WTC11 (cell line): ENCODE measurements around the gene RGS7. TPM values are rescaled to one million over a fixed set of nuclear protein-coding genes. Genes with fewer than 3 reads are reported as not detected.

Experiments
- ATAC-seq: fragments of 200-7000 bp; cut with Tn5 transposase; 2 replicates; pipeline ENCODE4 v1.10.0; 2021; ENCODE audit warnings: mild to moderate bottlenecking, moderate library complexity
- CTCF ChIA-PET: fragments of 300-600 bp; sonication (Branson Sonifier 250); formaldehyde crosslinking; loops from one replicate; lab custom pipeline; 2021; ENCODE audit warnings: antibody characterized with exemption; lab: Charles Lee
- POLR2A ChIA-PET: fragments of 350-600 bp; sonication (Branson Sonifier 250); formaldehyde crosslinking; loops from one replicate; lab custom pipeline; 2021; ENCODE audit warnings: antibody characterized with exemption; lab: Charles Lee
- DNase-seq: peaks from one replicate; pipeline ENCODE4 v3.0.0; 2021; ENCODE audit warnings: low spot score
- H3K27ac Mint-ChIP-seq: 2 replicates; pipeline ENCODE4 v1.8.0; 2021; ENCODE audit warnings: mixed read lengths
- H3K27me3 Mint-ChIP-seq: 2 replicates; pipeline ENCODE4 v1.8.0; 2021; ENCODE audit warnings: low read depth, mild to moderate bottlenecking, moderate library complexity, mixed read lengths
- H3K36me3 Mint-ChIP-seq: 2 replicates; pipeline ENCODE4 v1.8.0; 2021; ENCODE audit warnings: mixed read lengths
- H3K4me1 Mint-ChIP-seq: 2 replicates; pipeline ENCODE4 v1.8.0; 2022; ENCODE audit warnings: mixed read lengths
- H3K4me3 Mint-ChIP-seq: 2 replicates; pipeline ENCODE4 v1.8.0; 2021; ENCODE audit warnings: mild to moderate bottlenecking, moderate library complexity, mixed read lengths
- H3K9me3 Mint-ChIP-seq: 2 replicates; pipeline ENCODE4 v1.8.0; 2021; ENCODE audit warnings: mixed read lengths
- ATF2 ChIP-seq: sonication (generic); formaldehyde crosslinking; IDR thresholded peaks from 2 replicates; pipeline ENCODE4 v1.8.1; 2022; ENCODE audit warnings: low read depth, missing genetic modification reagents, borderline replicate concordance
- CBFB ChIP-seq: sonication (generic); formaldehyde crosslinking; IDR thresholded peaks from 2 replicates; pipeline ENCODE4 v1.8.1; 2022; ENCODE audit warnings: mild to moderate bottlenecking, low read depth, missing genetic modification reagents
- CREB1 ChIP-seq: sonication (generic); formaldehyde crosslinking; IDR thresholded peaks from 2 replicates; pipeline ENCODE4 v1.8.0; 2023; ENCODE audit warnings: mild to moderate bottlenecking, missing genetic modification reagents
- EMX1 ChIP-seq: fragments of 250-450 bp; sonication (Bioruptor Pico); IDR thresholded peaks from 2 replicates; pipeline ENCODE4 v1.8.0; 2021; ENCODE audit warnings: mild to moderate bottlenecking
- ESRRA ChIP-seq: sonication (generic); formaldehyde crosslinking; IDR thresholded peaks from 2 replicates; pipeline ENCODE4 v1.8.1; 2022; ENCODE audit warnings: mild to moderate bottlenecking, missing genetic modification reagents, borderline replicate concordance
- ETV6 ChIP-seq: sonication (generic); formaldehyde crosslinking; IDR thresholded peaks from 2 replicates; pipeline ENCODE4 v1.8.1; 2022; ENCODE audit warnings: mild to moderate bottlenecking, missing genetic modification reagents
- FOXP4 ChIP-seq: sonication (generic); formaldehyde crosslinking; IDR thresholded peaks from 2 replicates; pipeline ENCODE4 v1.8.0; 2022; ENCODE audit warnings: mild to moderate bottlenecking, missing genetic modification reagents
- GABPB1 ChIP-seq: sonication (generic); formaldehyde crosslinking; IDR thresholded peaks from 2 replicates; pipeline ENCODE4 v1.8.1; 2023; ENCODE audit warnings: mild to moderate bottlenecking, missing genetic modification reagents
- HMGA2 ChIP-seq: fragments of 250-450 bp; sonication (Bioruptor Pico); IDR thresholded peaks from 2 replicates; pipeline ENCODE4 v1.4.0; 2021; ENCODE audit warnings: mild to moderate bottlenecking, moderate library complexity
- MLX ChIP-seq: sonication (generic); formaldehyde crosslinking; IDR thresholded peaks from 2 replicates; pipeline ENCODE4 v1.8.1; 2023; ENCODE audit warnings: mild to moderate bottlenecking, missing genetic modification reagents, moderate library complexity
- NFATC4 ChIP-seq: fragments of 250-450 bp; sonication (Bioruptor Pico); IDR thresholded peaks from 2 replicates; pipeline ENCODE4 v1.9.0; 2021; ENCODE audit warnings: mild to moderate bottlenecking
- NR1H2 ChIP-seq: sonication (generic); formaldehyde crosslinking; IDR thresholded peaks from 2 replicates; pipeline ENCODE4 v1.9.0; 2021; ENCODE audit warnings: mild to moderate bottlenecking, moderate library complexity, missing genetic modification reagents
- PRDM15 ChIP-seq: sonication (generic); formaldehyde crosslinking; IDR thresholded peaks from 2 replicates; pipeline ENCODE4 v1.8.0; 2022; ENCODE audit warnings: missing genetic modification reagents
- RELA ChIP-seq: sonication (generic); formaldehyde crosslinking; IDR thresholded peaks from 2 replicates; pipeline ENCODE4 v1.8.1; 2022; ENCODE audit warnings: missing genetic modification reagents, mild to moderate bottlenecking, borderline replicate concordance
- STAT6 ChIP-seq: sonication (generic); formaldehyde crosslinking; conservative IDR thresholded peaks from 2 replicates; pipeline ENCODE4 v1.8.1; 2023; ENCODE audit warnings: mild to moderate bottlenecking, low read depth, missing genetic modification reagents, moderate library complexity
- ZMAT4 ChIP-seq: fragments of 250-450 bp; sonication (Bioruptor Pico); IDR thresholded peaks from 2 replicates; pipeline ENCODE4 v1.9.0; 2021; ENCODE audit warnings: mild to moderate bottlenecking
- ZNF219 ChIP-seq: sonication (generic); formaldehyde crosslinking; IDR thresholded peaks from 2 replicates; pipeline ENCODE4 v1.8.0; 2023; ENCODE audit warnings: missing genetic modification reagents, mild to moderate bottlenecking, borderline replicate concordance
- ZNF263 ChIP-seq: sonication (generic); formaldehyde crosslinking; IDR thresholded peaks from 2 replicates; pipeline ENCODE4 v1.8.1; 2022; ENCODE audit warnings: low read depth, mild to moderate bottlenecking, moderate library complexity, missing genetic modification reagents
- ZNF317 ChIP-seq: sonication (generic); formaldehyde crosslinking; IDR thresholded peaks from 2 replicates; pipeline ENCODE4 v1.8.1; 2023; ENCODE audit warnings: low read depth, mild to moderate bottlenecking, moderate library complexity, missing genetic modification reagents, borderline replicate concordance
- ZNF512 ChIP-seq: sonication (generic); formaldehyde crosslinking; IDR thresholded peaks from 2 replicates; pipeline ENCODE4 v1.8.1; 2022; ENCODE audit warnings: missing genetic modification reagents, borderline replicate concordance
- total RNA-seq: library from RNA; stranded (reverse); gene quantifications from 3 replicates; pipeline ENCODE4 v1.2.3, GENCODE V29; 2021

RGS7 gene
- total RNA-seq, 1 experiment from 2014 or later: 1.2 TPM

GRCh38 chr1:241145881-241146280 lies 211.1 kb downstream of the RGS7 start:
- no peak overlapping the region for H3K4me3 Mint-ChIP-seq
- no peak for ATAC-seq
- TF ChIP-seq ZNF317 (CRISPR knock-in tag): no peak
- TF ChIP-seq HMGA2 (CRISPR knock-in tag): no peak
- no peak for TF ChIP-seq NFATC4 (CRISPR knock-in tag)
- no peak for TF ChIP-seq ESRRA (CRISPR knock-in tag)
- TF ChIP-seq STAT6 (CRISPR knock-in tag): no peak
- TF ChIP-seq ZNF219 (CRISPR knock-in tag): no peak
- TF ChIP-seq GABPB1 (CRISPR knock-in tag): no peak
- TF ChIP-seq ATF2 (CRISPR knock-in tag): no peak
- TF ChIP-seq RELA (CRISPR knock-in tag): no peak
- no peak for TF ChIP-seq PRDM15
- TF ChIP-seq ZMAT4: no peak
- no peak for TF ChIP-seq CREB1 (CRISPR knock-in tag)
- TF ChIP-seq EMX1 (CRISPR knock-in tag): no peak
- no peak for TF ChIP-seq MLX (CRISPR knock-in tag)
- no peak for TF ChIP-seq NR1H2 (CRISPR knock-in tag)
- no peak for TF ChIP-seq CBFB
- TF ChIP-seq ZNF263 (CRISPR knock-in tag): no peak
- no peak for TF ChIP-seq FOXP4 (CRISPR knock-in tag)
- no peak for TF ChIP-seq ETV6
- TF ChIP-seq ZNF512 (CRISPR knock-in tag): no peak
- ChIA-PET POLR2A (no interaction called here), CTCF (no interaction called here)
- H3K27ac Mint-ChIP-seq: no peak overlapping the region
- H3K27me3 Mint-ChIP-seq: no peaks in the 10 kb centered on the region; the same call in 1 of the 2 replicates
- peaks cover 32% of the 10 kb centered on the region for H3K36me3 Mint-ChIP-seq
- no peak for DNase-seq
- H3K9me3 Mint-ChIP-seq: peaks cover 32% of the 10 kb centered on the region
- H3K4me1 Mint-ChIP-seq: peaks cover 9% of the 10 kb centered on the region
